BLaER1 treated with 17β-estradiol and CSF1 and Interleukin-3, amounts not matched to agents 10 nM and 100 nM (cell line): ENCODE measurements around the gene MSI2.

Experiments used
- H3K27ac ChIP-seq, 11 experiments: shearing (Covaris generic); formaldehyde crosslinking; 2 replicates each; pipeline ENCODE4 v1.8.1; 2022
- H3K27me3 ChIP-seq, 11 experiments: shearing (Covaris generic); formaldehyde crosslinking; 2 replicates each; pipeline ENCODE4 v1.8.1; 2022
- H3K36me3 ChIP-seq, 11 experiments: shearing (Covaris generic); formaldehyde crosslinking; 2 replicates each; pipeline ENCODE4 v1.8.1; 2022
- H3K4me1 ChIP-seq, 10 experiments: shearing (Covaris generic); formaldehyde crosslinking; 2 replicates each; pipeline ENCODE4 v1.8.1; 2022
- H3K4me2 ChIP-seq, 11 experiments: shearing (Covaris generic); formaldehyde crosslinking; 2 replicates each; pipeline ENCODE4 v1.8.1; 2022
- H3K4me3 ChIP-seq, 10 experiments: shearing (Covaris generic); formaldehyde crosslinking; 2 replicates each; pipeline ENCODE4 v1.8.1; 2022
- H3K9ac ChIP-seq, 11 experiments: shearing (Covaris generic); formaldehyde crosslinking; 2 replicates each; pipeline ENCODE4 v1.8.1; 2022
- H3K9me3 ChIP-seq, 11 experiments: shearing (Covaris generic); formaldehyde crosslinking; replicated peaks in 1 of 11; 2 replicates each; pipeline ENCODE4 v1.8.1; 2022
- H4K20me1 ChIP-seq, 11 experiments: shearing (Covaris generic); formaldehyde crosslinking; 2 replicates each; pipeline ENCODE4 v1.8.1; 2022
- Cebpa-rat ChIP-seq, 11 experiments: shearing (Covaris generic); IDR thresholded peaks; 2 replicates each; pipeline ENCODE4 v1.8.1; 2022

Gene MSI2

GRCh38 chr17:57516290-57517230, 260.2 kb downstream of the MSI2 start:
- H3K9ac ChIP-seq, result peak overlapping the region in 5 of 11 experiments; percentile 4 to 73 (median 65); a peak in 9 of 22 replicates
- H3K9me3 ChIP-seq, result no peaks in the 10 kb centered on the region
- H3K27me3 ChIP-seq, result no peaks in the 10 kb centered on the region
- peak overlapping the region; percentile 29 to 97 (median 88); a peak in 20 of 22 replicates for H3K4me2 ChIP-seq
- H3K36me3 ChIP-seq, result peaks cover 0 to 40% (median 0%) of the 10 kb centered on the region in 11 experiments; a peak in 3 of 22 replicates
- H4K20me1 ChIP-seq, result no peaks in the 10 kb centered on the region; a peak in 2 of 22 replicates
- no peak overlapping the region for H3K4me3 ChIP-seq
- H3K4me1 ChIP-seq, result peaks cover 35 to 100% (median 98%) of the 10 kb centered on the region in 10 experiments
- no peak for TF ChIP-seq Cebpa-rat (IDR thresholded peaks at IDR 0.05)
- H3K27ac ChIP-seq, result peak overlapping the region in 7 of 11 experiments; percentile 66 to 84 (median 72); a peak in 14 of 22 replicates

- H3K4me2 ChIP-seq, result peak overlapping the region; percentile 29 to 97 (median 88)
- H3K27ac ChIP-seq, result peak overlapping the region in 7 of 11 experiments; percentile 66 to 84 (median 72); a peak in 14 of 22 replicates
- peaks cover 0 to 34% (median 0%) of the 10 kb centered on the region in 11 experiments; a peak in 3 of 22 replicates for H3K36me3 ChIP-seq
- H3K9me3 ChIP-seq, result no peaks in the 10 kb centered on the region
- H3K4me3 ChIP-seq, result no peak overlapping the region
- peak overlapping the region in 6 of 11 experiments; percentile 4 to 73 (median 64); a peak in 11 of 22 replicates for H3K9ac ChIP-seq
- H3K4me1 ChIP-seq, result peaks cover 42 to 100% (median 98%) of the 10 kb centered on the region in 10 experiments
- H4K20me1 ChIP-seq, result no peaks in the 10 kb centered on the region; a peak in 2 of 22 replicates
- TF ChIP-seq Cebpa-rat (IDR thresholded peaks at IDR 0.05), result no peak
- no peaks in the 10 kb centered on the region for H3K27me3 ChIP-seq
Measured at GRCh38 chr17:57517273-57517631, 260.9 kb downstream of the MSI2 start.

GRCh38 chr17:57517632-57518456, 261.5 kb downstream of the MSI2 start:
- no peaks in the 10 kb centered on the region for H3K9me3 ChIP-seq
- H3K27ac ChIP-seq, result peak overlapping the region in 8 of 11 experiments; percentile 63 to 84 (median 72); a peak in 15 of 22 replicates
- H3K36me3 ChIP-seq, result peaks cover 0 to 28% (median 0%) of the 10 kb centered on the region in 11 experiments; a peak in 2 of 22 replicates
- peak overlapping the region in 7 of 11 experiments; percentile 45 to 73 (median 63); a peak in 14 of 22 replicates for H3K9ac ChIP-seq
- H3K4me2 ChIP-seq, result peak overlapping the region; percentile 67 to 97 (median 88)
- H4K20me1 ChIP-seq, result no peaks in the 10 kb centered on the region; a peak in 2 of 22 replicates
- peak overlapping the region in 1 of 10 experiments; percentile 28; a peak in 3 of 20 replicates for H3K4me3 ChIP-seq
- peaks cover 48 to 100% (median 98%) of the 10 kb centered on the region in 10 experiments for H3K4me1 ChIP-seq
- no peaks in the 10 kb centered on the region for H3K27me3 ChIP-seq
- no peak for TF ChIP-seq Cebpa-rat (IDR thresholded peaks at IDR 0.05)

GRCh38 chr17:57518587-57519581, 262.6 kb downstream of the MSI2 start:
- Histone ChIP-seq H3K4me3 (peak overlapping the region in 4 of 10 experiments; percentile 5 to 28 (median 13); a peak in 5 of 20 replicates), H4K20me1 (no peaks in the 10 kb centered on the region; a peak in 2 of 22 replicates), H3K4me2 (peak overlapping the region; percentile 67 to 97 (median 88))

GRCh38 chr17:57519800-57520199, 263.5 kb downstream of the MSI2 start:
- peak overlapping the region in 7 of 11 experiments; percentile 48 to 73 (median 63); a peak in 7 of 22 replicates for H3K9ac ChIP-seq
- H3K4me1 ChIP-seq, result peaks cover 68 to 100% (median 98%) of the 10 kb centered on the region in 10 experiments
- H3K4me3 ChIP-seq, result no peak overlapping the region
- H3K27ac ChIP-seq, result peak overlapping the region in 9 of 11 experiments; percentile 29 to 84 (median 72); a peak in 15 of 22 replicates
- TF ChIP-seq Cebpa-rat (IDR thresholded peaks at IDR 0.05), result no peak
- no peaks in the 10 kb centered on the region for H3K27me3 ChIP-seq
- H4K20me1 ChIP-seq, result no peaks in the 10 kb centered on the region; a peak in 1 of 22 replicates
- H3K36me3 ChIP-seq, result peaks cover 0 to 19% (median 0%) of the 10 kb centered on the region in 11 experiments; a peak in 2 of 22 replicates
- H3K4me2 ChIP-seq, result peak overlapping the region; percentile 67 to 97 (median 88)
- H3K9me3 ChIP-seq, result no peaks in the 10 kb centered on the region

More at GRCh38 chr17:57518587-57519581, 262.6 kb downstream of the MSI2 start:
- H3K36me3 ChIP-seq, result peaks cover 0 to 26% (median 0%) of the 10 kb centered on the region in 11 experiments; a peak in 2 of 22 replicates
- peaks cover 58 to 100% (median 98%) of the 10 kb centered on the region in 10 experiments for H3K4me1 ChIP-seq
- H3K9me3 ChIP-seq, result no peaks in the 10 kb centered on the region
- H3K27ac ChIP-seq, result peak overlapping the region in 9 of 11 experiments; percentile 29 to 84 (median 71); a peak in 17 of 22 replicates
- TF ChIP-seq Cebpa-rat (IDR thresholded peaks at IDR 0.05), result no peak
- H3K9ac ChIP-seq, result peak overlapping the region in 8 of 11 experiments; percentile 45 to 73 (median 59); a peak in 16 of 22 replicates
- H3K27me3 ChIP-seq, result no peaks in the 10 kb centered on the region

GRCh38 chr17:57521606-57522005, 265.3 kb downstream of the MSI2 start:
- H3K27ac ChIP-seq, result peak overlapping the region in 9 of 11 experiments; percentile 23 to 87 (median 73); a peak in 17 of 22 replicates
- no peaks in the 10 kb centered on the region; a peak in 1 of 22 replicates for H3K27me3 ChIP-seq
- TF ChIP-seq Cebpa-rat (IDR thresholded peaks at IDR 0.05), result no peak
- peaks cover 0 to 6% (median 0%) of the 10 kb centered on the region in 11 experiments; a peak in 2 of 22 replicates for H3K36me3 ChIP-seq
- H4K20me1 ChIP-seq, result no peaks in the 10 kb centered on the region; a peak in 1 of 22 replicates
- peak overlapping the region; percentile 81 to 97 (median 87) for H3K4me2 ChIP-seq
- peak overlapping the region in 9 of 11 experiments; percentile 2 to 74 (median 45); a peak in 15 of 22 replicates for H3K9ac ChIP-seq
- peak overlapping the region in 5 of 10 experiments; percentile 10 to 38 (median 17); a peak in 5 of 20 replicates for H3K4me3 ChIP-seq
- H3K4me1 ChIP-seq, result peaks cover 79 to 100% (median 100%) of the 10 kb centered on the region in 10 experiments
- no peaks in the 10 kb centered on the region for H3K9me3 ChIP-seq
